Subcutaneous adipose tissue (tissue), 4 donors: ENCODE results near the gene EREG. TPM values are rescaled to one million over a fixed set of nuclear protein-coding genes. Genes with fewer than 3 reads are reported as not detected.

Source experiments
- total RNA-seq, 4 donors: library from RNA; depleted of rRNA; stranded (reverse); fragments of >200 nt; gene quantifications; one replicate each; pipeline ENCODE4 v1.1.0, GENCODE V29; 2016
- TF ChIP-seq, protein P1 (sequence below): fragments of 450-650 bp; IDR thresholded peaks from one replicate; pipeline ENCODE4 v1.5.1; 2016; ENCODE audit warnings: low read depth, mild to moderate bottlenecking, control low read depth, antibody characterized with exemption, moderate library complexity

EREG gene
- total RNA-seq, 4 donors from 2014 or later = 0.57 to 9.2 (median 2.3) TPM

DNA sequence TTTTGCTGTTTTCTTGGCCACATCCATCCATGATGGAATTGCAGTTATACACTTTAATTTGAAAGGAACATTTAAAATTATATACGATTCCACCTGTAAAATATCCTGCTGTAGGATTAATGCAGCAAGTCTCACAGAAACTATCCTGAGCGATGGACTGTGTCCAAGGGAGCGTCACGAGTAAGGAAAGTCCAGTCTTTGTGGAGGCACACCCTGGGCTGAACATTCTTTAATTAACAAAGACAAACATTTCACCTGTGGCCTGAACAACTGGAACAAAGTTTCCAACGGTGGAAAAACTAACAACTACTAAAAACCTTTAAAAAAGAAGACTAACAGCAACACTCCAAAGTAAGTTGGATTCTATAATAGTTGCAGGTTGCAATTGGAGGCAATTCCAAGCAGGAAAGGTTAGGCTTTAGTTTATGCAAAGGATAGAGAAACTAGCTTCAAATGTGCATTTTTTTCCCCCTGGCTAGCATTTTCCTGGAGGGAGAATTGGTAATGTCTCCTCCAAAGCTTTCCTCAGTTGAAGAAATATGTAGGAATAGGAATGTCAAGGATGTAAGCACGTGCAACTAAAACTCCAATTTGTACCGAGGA, 11.0 kb downstream of the EREG start:
- TF ChIP-seq, protein P1, sequence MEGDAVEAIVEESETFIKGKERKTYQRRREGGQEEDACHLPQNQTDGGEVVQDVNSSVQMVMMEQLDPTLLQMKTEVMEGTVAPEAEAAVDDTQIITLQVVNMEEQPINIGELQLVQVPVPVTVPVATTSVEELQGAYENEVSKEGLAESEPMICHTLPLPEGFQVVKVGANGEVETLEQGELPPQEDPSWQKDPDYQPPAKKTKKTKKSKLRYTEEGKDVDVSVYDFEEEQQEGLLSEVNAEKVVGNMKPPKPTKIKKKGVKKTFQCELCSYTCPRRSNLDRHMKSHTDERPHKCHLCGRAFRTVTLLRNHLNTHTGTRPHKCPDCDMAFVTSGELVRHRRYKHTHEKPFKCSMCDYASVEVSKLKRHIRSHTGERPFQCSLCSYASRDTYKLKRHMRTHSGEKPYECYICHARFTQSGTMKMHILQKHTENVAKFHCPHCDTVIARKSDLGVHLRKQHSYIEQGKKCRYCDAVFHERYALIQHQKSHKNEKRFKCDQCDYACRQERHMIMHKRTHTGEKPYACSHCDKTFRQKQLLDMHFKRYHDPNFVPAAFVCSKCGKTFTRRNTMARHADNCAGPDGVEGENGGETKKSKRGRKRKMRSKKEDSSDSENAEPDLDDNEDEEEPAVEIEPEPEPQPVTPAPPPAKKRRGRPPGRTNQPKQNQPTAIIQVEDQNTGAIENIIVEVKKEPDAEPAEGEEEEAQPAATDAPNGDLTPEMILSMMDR = no peak

DNA sequence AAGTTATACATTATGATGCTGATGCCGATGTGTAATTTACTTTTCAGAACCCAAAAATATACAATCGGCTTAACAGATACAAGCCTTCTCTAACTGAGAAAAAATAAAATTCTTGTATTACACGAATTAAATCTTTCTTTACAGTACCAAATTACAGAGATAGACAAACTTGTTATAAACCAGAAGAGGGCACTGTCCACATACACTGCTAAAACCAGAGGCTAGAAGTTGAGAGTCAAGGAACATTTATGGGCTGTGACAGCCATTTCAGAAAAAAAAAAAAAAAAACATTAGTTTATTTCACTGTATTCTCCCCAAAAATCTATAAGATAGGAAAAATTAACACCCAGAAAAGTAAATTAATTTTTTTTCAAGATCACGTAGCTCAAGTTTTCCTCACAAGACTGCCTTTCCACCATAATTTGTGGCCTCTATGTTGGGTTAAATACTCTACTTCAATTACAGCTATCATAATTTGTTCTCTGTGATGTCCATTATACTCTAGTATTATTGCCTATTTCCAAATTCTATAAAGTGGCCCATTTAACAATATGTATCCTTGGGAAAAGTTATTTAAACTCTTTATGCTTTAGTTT, 12.0 kb downstream of the EREG start:
- TF ChIP-seq, protein P1 = no peak

DNA sequence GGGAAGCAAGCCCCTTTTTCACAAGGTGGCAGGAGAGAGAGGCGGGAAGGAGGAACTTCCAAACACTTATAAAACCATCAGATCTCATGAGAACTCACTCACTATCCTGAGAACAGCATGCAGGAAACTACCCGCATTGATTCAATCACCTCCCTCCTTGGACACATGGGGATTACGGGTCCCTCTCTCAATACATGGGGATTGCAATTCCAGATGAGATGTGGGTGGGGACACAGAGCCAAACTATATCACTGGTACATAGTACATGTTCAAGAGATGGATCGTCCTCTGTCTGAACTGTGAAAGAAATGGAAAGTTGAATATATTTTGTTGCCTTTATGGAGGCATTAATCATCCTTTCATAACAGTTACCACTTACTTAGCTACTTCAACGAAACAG, 12.8 kb downstream of the EREG start:
- TF ChIP-seq, protein P1 = no peak

DNA sequence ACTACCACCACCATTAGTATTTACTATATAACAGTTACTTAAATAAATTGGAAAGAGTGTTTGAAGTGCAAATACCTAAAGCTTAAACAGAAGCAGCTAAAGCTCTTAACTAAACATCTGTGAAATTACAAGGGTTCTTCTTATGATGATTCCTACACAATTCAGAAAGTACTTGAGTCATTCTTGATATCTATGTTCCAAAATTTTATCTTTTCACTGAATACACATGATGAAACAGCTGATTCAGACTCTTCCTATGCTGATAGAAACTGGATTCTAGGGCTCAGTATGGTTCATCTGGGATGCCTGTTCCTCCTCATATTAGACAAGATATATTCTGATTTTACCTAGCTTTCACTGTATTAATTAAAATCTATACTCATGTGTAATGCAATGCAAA, 13.6 kb downstream of the EREG start:
- TF ChIP-seq, protein P1 = no peak

DNA sequence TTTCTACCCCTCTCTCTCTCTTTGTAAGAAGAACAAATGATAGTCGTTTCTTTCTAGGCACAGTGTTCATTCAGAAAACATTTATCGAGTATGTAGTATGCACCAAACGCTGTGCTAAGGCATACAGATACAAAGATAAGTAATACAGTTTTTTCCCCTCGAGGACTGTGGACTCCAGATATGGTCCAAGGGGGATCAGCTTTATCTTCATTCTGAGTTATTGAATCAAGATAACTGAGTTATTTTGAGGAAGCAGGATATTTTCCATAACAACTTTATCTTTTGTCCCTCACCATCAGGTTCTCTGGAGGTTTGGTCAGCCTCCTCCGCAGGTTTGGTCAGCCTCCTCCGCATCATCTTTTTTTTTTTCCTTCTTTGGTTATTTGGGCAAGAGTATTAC, 15.0 kb downstream of the EREG start:
- TF ChIP-seq, protein P1 = no peak

DNA sequence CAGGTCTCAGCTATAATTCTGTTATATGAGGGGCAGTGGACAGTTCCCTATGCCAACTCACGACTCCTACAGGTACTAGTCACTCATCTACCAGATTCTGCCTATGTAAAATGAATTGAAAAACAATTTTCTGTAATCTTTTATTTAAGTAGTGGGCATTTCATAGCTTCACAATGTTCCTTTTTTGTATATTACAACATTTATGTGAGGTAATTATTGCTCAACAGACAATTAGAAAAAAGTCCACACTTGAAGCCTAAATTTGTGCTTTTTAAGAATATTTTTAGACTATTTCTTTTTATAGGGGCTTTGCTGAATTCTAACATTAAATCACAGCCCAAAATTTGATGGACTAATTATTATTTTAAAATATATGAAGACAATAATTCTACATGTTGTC, 20.4 kb downstream of the EREG start:
- TF ChIP-seq, protein P1 = no peak

DNA sequence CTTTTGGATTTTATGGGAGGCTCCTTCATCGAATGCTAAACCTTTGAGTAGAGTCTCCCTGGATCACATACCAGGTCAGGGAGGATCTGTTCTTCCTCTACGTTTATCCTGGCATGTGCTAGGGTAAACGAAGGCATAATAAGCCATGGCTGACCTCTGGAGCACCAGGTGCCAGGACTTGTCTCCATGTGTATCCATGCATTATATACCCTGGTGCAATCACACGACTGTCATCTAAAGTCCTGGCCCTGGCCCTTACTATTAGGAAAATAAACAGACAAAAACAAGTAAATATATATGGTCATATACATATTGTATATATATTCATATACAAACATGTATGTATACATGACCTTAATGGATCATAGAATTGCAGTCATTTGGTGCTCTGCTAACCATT, 21.2 kb downstream of the EREG start:
- TF ChIP-seq, protein P1 = no peak
